Endothelial cell of umbilical vein (primary cell): ENCODE measurements around the gene MACO1.

Experiments used
- EZH2 ChIP-seq: IDR thresholded peaks from 2 replicates; pipeline ENCODE4 v1.6.1; 2012; ENCODE audit warnings: borderline replicate concordance, low read depth, mild to moderate bottlenecking, moderate library complexity, low read length, inconsistent platforms; ENCODE audit not compliant: severe bottlenecking
- FOS ChIP-seq: IDR thresholded peaks from 2 replicates; pipeline ENCODE4 v1.6.1; 2011; ENCODE audit warnings: mild to moderate bottlenecking, low read length, moderate library complexity, borderline replicate concordance; ENCODE audit not compliant: insufficient read depth
- GATA2 ChIP-seq: IDR thresholded peaks from 2 replicates; pipeline ENCODE4 v1.7.0; 2011; ENCODE audit warnings: low read depth, mild to moderate bottlenecking, moderate library complexity, mixed read lengths, low read length; ENCODE audit not compliant: insufficient read length, insufficient read depth
- JUN ChIP-seq: IDR thresholded peaks from 2 replicates; pipeline ENCODE4 v1.6.1; 2011; ENCODE audit warnings: borderline replicate concordance, low read depth; ENCODE audit not compliant: insufficient read length, insufficient read depth
- MYC ChIP-seq: IDR thresholded peaks from one replicate; pipeline ENCODE4 v1.6.1; 2011; ENCODE audit warnings: mild to moderate bottlenecking, low read depth, low read length
- POLR2A ChIP-seq: IDR thresholded peaks from 2 replicates; pipeline ENCODE4 v1.6.1; 2012; ENCODE audit warnings: low read depth, mild to moderate bottlenecking, control low read depth, low read length
- POLR2AphosphoS5 ChIP-seq: IDR thresholded peaks from 2 replicates; pipeline ENCODE4 v1.6.1; 2012; ENCODE audit warnings: low read depth, mild to moderate bottlenecking, control low read depth, low read length, moderate library complexity; ENCODE audit not compliant: insufficient read depth
- TF ChIP-seq, protein P1 (sequence below), 2 donors: IDR thresholded peaks; 1 replicate in 1 of 2; 2 replicates in 1 of 2; pipeline ENCODE4 v1.5.1; 2011; ENCODE audit warnings: low read length in 2 of 2, mild to moderate bottlenecking in 2 of 2, moderate library complexity in 2 of 2, control low read depth in 1 of 2, inconsistent platforms in 1 of 2, low read depth in 1 of 2; ENCODE audit not compliant: insufficient read depth in 1 of 2; ENCODE audit errors: extremely low read depth in 1 of 2
- TF ChIP-seq, protein P2 (sequence below): IDR thresholded peaks from 2 replicates; pipeline ENCODE4 v1.6.1; 2011; ENCODE audit not compliant: insufficient read depth, insufficient read length

DNA sequence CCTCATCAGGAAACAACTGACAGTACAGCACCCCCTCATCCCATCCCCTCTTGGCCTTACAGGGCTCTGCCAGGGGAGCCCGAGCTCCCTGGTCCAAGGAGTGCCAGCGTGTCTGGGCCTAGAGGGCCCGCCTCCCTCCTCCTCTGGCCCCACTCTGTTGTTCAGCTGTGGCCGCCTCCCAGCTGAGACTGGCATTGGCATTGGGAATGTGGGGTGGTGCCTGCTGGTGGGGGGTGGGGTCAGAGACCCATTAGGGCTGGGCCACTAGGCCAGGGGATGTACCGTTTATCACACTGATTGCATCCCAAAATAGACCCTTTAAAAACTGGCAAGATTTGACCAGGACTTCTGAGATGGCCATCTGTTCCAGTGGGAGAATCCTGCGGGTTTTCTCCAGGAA, 114.1 kb downstream of the MACO1 start:
- TF ChIP-seq, protein P1, sequence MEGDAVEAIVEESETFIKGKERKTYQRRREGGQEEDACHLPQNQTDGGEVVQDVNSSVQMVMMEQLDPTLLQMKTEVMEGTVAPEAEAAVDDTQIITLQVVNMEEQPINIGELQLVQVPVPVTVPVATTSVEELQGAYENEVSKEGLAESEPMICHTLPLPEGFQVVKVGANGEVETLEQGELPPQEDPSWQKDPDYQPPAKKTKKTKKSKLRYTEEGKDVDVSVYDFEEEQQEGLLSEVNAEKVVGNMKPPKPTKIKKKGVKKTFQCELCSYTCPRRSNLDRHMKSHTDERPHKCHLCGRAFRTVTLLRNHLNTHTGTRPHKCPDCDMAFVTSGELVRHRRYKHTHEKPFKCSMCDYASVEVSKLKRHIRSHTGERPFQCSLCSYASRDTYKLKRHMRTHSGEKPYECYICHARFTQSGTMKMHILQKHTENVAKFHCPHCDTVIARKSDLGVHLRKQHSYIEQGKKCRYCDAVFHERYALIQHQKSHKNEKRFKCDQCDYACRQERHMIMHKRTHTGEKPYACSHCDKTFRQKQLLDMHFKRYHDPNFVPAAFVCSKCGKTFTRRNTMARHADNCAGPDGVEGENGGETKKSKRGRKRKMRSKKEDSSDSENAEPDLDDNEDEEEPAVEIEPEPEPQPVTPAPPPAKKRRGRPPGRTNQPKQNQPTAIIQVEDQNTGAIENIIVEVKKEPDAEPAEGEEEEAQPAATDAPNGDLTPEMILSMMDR (IDR thresholded peaks at IDR 0.05; ENCODE audit: extremely low read depth in 1 of 2, insufficient read depth in 1 of 2, low read depth in 1 of 2, low read length in 2 of 2): no peak
- TF ChIP-seq POLR2A: no peak
- TF ChIP-seq GATA2: no peak
- TF ChIP-seq JUN: no peak
- TF ChIP-seq, protein P2, sequence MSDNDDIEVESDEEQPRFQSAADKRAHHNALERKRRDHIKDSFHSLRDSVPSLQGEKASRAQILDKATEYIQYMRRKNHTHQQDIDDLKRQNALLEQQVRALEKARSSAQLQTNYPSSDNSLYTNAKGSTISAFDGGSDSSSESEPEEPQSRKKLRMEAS: no peak
- TF ChIP-seq MYC: no peak
- no peak for TF ChIP-seq EZH2
- TF ChIP-seq POLR2AphosphoS5: no peak
- TF ChIP-seq FOS: no peak
